Activated T-helper 1 cell treated with anti-CD3 and anti-CD28 coated beads, Interleukin-12 subunit alpha, Interleukin-12 subunit beta, Interleukin-2, Interleukin-4 antibody, amounts not matched to agents 30 ng/mL and 10 ng/mL and 1 ng/mL, durations not matched to agents 14 hours and 24 hours and 36 hours (primary cell): ENCODE measurements around the gene MRPS33. TPM values are rescaled to one million over a fixed set of nuclear protein-coding genes. Genes with fewer than 3 reads are reported as not detected.

Experiments
- DNase-seq: peaks from one replicate; pipeline ENCODE4 v3.0.0; 2021; ENCODE audit warnings: low spot score
- H3K27ac Mint-ChIP-seq: one replicate; pipeline ENCODE4 v1.8.0; 2021; ENCODE audit warnings: mild to moderate bottlenecking, mixed read lengths
- H3K27me3 Mint-ChIP-seq: one replicate; pipeline ENCODE4 v1.8.0; 2022; ENCODE audit warnings: mild to moderate bottlenecking, moderate library complexity, mixed read lengths; ENCODE audit not compliant: insufficient read depth
- H3K36me3 Mint-ChIP-seq: one replicate; pipeline ENCODE4 v1.8.0; 2021; ENCODE audit warnings: low read depth, mixed read lengths
- H3K4me1 Mint-ChIP-seq: one replicate; pipeline ENCODE4 v1.8.0; 2021; ENCODE audit warnings: low read depth, mixed read lengths
- H3K4me3 Mint-ChIP-seq: one replicate; pipeline ENCODE4 v1.8.0; 2021; ENCODE audit warnings: mild to moderate bottlenecking, moderate library complexity, mixed read lengths
- H3K9me3 Mint-ChIP-seq: one replicate; pipeline ENCODE4 v1.8.0; 2021; ENCODE audit warnings: mixed read lengths
- intact Hi-C: fragments of 100-400 bp; cut with micrococcal nuclease; formaldehyde crosslinking; loops from one replicate; pipeline ENCODE4 v1.15.1; 2024
- total RNA-seq: library from RNA; stranded (reverse); gene quantifications from 2 replicates; pipeline ENCODE4 v1.2.3, GENCODE V29; 2022

The MRPS33 gene
- total RNA-seq, 1 donor from 2014 or later: 73.9 TPM

GRCh38 chr7:141001546-141001945, 13.2 kb downstream of the MRPS33 start:
- DNase-seq: no peak
- no peak overlapping the region for H3K4me3 Mint-ChIP-seq
- peaks cover 16% of the 10 kb centered on the region for H3K27me3 Mint-ChIP-seq
- no peak overlapping the region for H3K27ac Mint-ChIP-seq
- no peaks in the 10 kb centered on the region for H3K4me1 Mint-ChIP-seq
- intact Hi-C loops: no loop called here
- peaks cover 3% of the 10 kb centered on the region for H3K36me3 Mint-ChIP-seq
- H3K9me3 Mint-ChIP-seq: no peaks in the 10 kb centered on the region

GRCh38 chr7:141001122-141001521, 13.6 kb downstream of the MRPS33 start:
- Mint-ChIP-seq H3K27me3 (peaks cover 18% of the 10 kb centered on the region), H3K27ac (no peak overlapping the region), H3K9me3 (no peaks in the 10 kb centered on the region), H3K4me3 (no peak overlapping the region), H3K4me1 (no peaks in the 10 kb centered on the region), H3K36me3 (no peaks in the 10 kb centered on the region)
- intact Hi-C loops: no loop called here
- no peak for DNase-seq

GRCh38 chr7:140998715-140999114, 16.0 kb downstream of the MRPS33 start:
- H3K4me3 Mint-ChIP-seq: no peak overlapping the region
- no peak overlapping the region for H3K27ac Mint-ChIP-seq
- DNase-seq: no peak
- no peaks in the 10 kb centered on the region for H3K4me1 Mint-ChIP-seq
- no peaks in the 10 kb centered on the region for H3K36me3 Mint-ChIP-seq
- H3K9me3 Mint-ChIP-seq: no peaks in the 10 kb centered on the region
- intact Hi-C loops: no loop called here
- peaks cover 18% of the 10 kb centered on the region for H3K27me3 Mint-ChIP-seq

- intact Hi-C loops: no loop called here
- Mint-ChIP-seq H3K36me3 (no peaks in the 10 kb centered on the region), H3K27ac (no peak overlapping the region), H3K4me1 (no peaks in the 10 kb centered on the region), H3K9me3 (no peaks in the 10 kb centered on the region), H3K27me3 (peaks cover 14% of the 10 kb centered on the region), H3K4me3 (no peak overlapping the region)
- no peak for DNase-seq
These were observed 22.3 kb downstream of the MRPS33 start for GRCh38 chr7:140992422-140992821.

- intact Hi-C loops: no loop called here
- Mint-ChIP-seq H3K36me3 (no peaks in the 10 kb centered on the region), H3K27me3 (peaks cover 12% of the 10 kb centered on the region), H3K4me3 (no peak overlapping the region), H3K4me1 (no peaks in the 10 kb centered on the region), H3K27ac (no peak overlapping the region), H3K9me3 (no peaks in the 10 kb centered on the region)
- no peak for DNase-seq
These were observed 24.4 kb downstream of the MRPS33 start for GRCh38 chr7:140990193-140990962.

- H3K27ac Mint-ChIP-seq: no peak overlapping the region
- no peaks in the 10 kb centered on the region for H3K36me3 Mint-ChIP-seq
- H3K4me3 Mint-ChIP-seq: no peak overlapping the region
- H3K9me3 Mint-ChIP-seq: no peaks in the 10 kb centered on the region
- intact Hi-C loops: no loop called here
- H3K27me3 Mint-ChIP-seq: peaks cover 12% of the 10 kb centered on the region
- no peaks in the 10 kb centered on the region for H3K4me1 Mint-ChIP-seq
- DNase-seq: no peak
These were observed 25.7 kb downstream of the MRPS33 start for GRCh38 chr7:140989068-140989467.

GRCh38 chr7:140983802-140984201, 30.9 kb downstream of the MRPS33 start:
- H3K27me3 Mint-ChIP-seq: peaks cover 12% of the 10 kb centered on the region
- DNase-seq: no peak
- no peaks in the 10 kb centered on the region for H3K36me3 Mint-ChIP-seq
- no peak overlapping the region for H3K4me3 Mint-ChIP-seq
- no peaks in the 10 kb centered on the region for H3K4me1 Mint-ChIP-seq
- intact Hi-C loops: loop anchor here (1.0 kb wide), 1 partner anchor 173 kb away; no protein-coding TSS in a partner anchor
- no peak overlapping the region for H3K27ac Mint-ChIP-seq
- H3K9me3 Mint-ChIP-seq: no peaks in the 10 kb centered on the region

- intact Hi-C loops: no loop called here
- H3K4me3 Mint-ChIP-seq: no peak overlapping the region
- no peaks in the 10 kb centered on the region for H3K36me3 Mint-ChIP-seq
- no peak for DNase-seq
- H3K4me1 Mint-ChIP-seq: no peaks in the 10 kb centered on the region
- peaks cover 13% of the 10 kb centered on the region for H3K27me3 Mint-ChIP-seq
- H3K9me3 Mint-ChIP-seq: no peaks in the 10 kb centered on the region
- no peak overlapping the region for H3K27ac Mint-ChIP-seq
These were observed 32.2 kb downstream of the MRPS33 start for GRCh38 chr7:140982508-140982907.

GRCh38 chr7:140981951-140982350, 32.8 kb downstream of the MRPS33 start:
- no peak for DNase-seq
- Mint-ChIP-seq H3K4me1 (no peaks in the 10 kb centered on the region), H3K9me3 (no peaks in the 10 kb centered on the region), H3K36me3 (no peaks in the 10 kb centered on the region), H3K27ac (no peak overlapping the region), H3K4me3 (no peak overlapping the region), H3K27me3 (peaks cover 17% of the 10 kb centered on the region)
- intact Hi-C loops: no loop called here

- intact Hi-C loops: no loop called here
- Mint-ChIP-seq H3K27me3 (peaks cover 17% of the 10 kb centered on the region), H3K9me3 (no peaks in the 10 kb centered on the region), H3K27ac (no peak overlapping the region), H3K4me3 (no peak overlapping the region), H3K36me3 (no peaks in the 10 kb centered on the region), H3K4me1 (no peaks in the 10 kb centered on the region)
- DNase-seq: no peak
These were observed 37.0 kb downstream of the MRPS33 start for GRCh38 chr7:140977741-140978140.

GRCh38 chr7:140972876-140973829, 41.6 kb downstream of the MRPS33 start:
- H3K27me3 Mint-ChIP-seq: peaks cover 9% of the 10 kb centered on the region
- H3K27ac Mint-ChIP-seq: no peak overlapping the region
- no peak for DNase-seq
- H3K4me1 Mint-ChIP-seq: no peaks in the 10 kb centered on the region
- H3K36me3 Mint-ChIP-seq: no peaks in the 10 kb centered on the region
- intact Hi-C loops: no loop called here
- no peaks in the 10 kb centered on the region for H3K9me3 Mint-ChIP-seq
- H3K4me3 Mint-ChIP-seq: no peak overlapping the region

GRCh38 chr7:140972344-140972743, 42.4 kb downstream of the MRPS33 start:
- H3K4me3 Mint-ChIP-seq: no peak overlapping the region
- no peaks in the 10 kb centered on the region for H3K36me3 Mint-ChIP-seq
- no peak overlapping the region for H3K27ac Mint-ChIP-seq
- DNase-seq: no peak
- intact Hi-C loops: no loop called here
- peaks cover 7% of the 10 kb centered on the region for H3K27me3 Mint-ChIP-seq
- H3K9me3 Mint-ChIP-seq: no peaks in the 10 kb centered on the region
- no peaks in the 10 kb centered on the region for H3K4me1 Mint-ChIP-seq

- H3K27ac Mint-ChIP-seq: no peak overlapping the region
- H3K27me3 Mint-ChIP-seq: peaks cover 6% of the 10 kb centered on the region
- no peaks in the 10 kb centered on the region for H3K4me1 Mint-ChIP-seq
- DNase-seq: no peak
- H3K36me3 Mint-ChIP-seq: no peaks in the 10 kb centered on the region
- intact Hi-C loops: no loop called here
- H3K4me3 Mint-ChIP-seq: no peak overlapping the region
- H3K9me3 Mint-ChIP-seq: no peaks in the 10 kb centered on the region
These were observed 47.3 kb downstream of the MRPS33 start for GRCh38 chr7:140967438-140967837.
